UCSD-AML1 (cell line): ENCODE measurements around the gene SH3GL2.

Experiments used
- DNase-seq: peaks from one replicate; lab custom pipeline; 2025; ENCODE audit not compliant: unreplicated experiment; lab: John Stamatoyannopoulos, UW

Gene SH3GL2

GRCh38 chr9:17609312-17610005 lies 30.6 kb downstream of the SH3GL2 start:
- DNase-seq, result no peak

DNA sequence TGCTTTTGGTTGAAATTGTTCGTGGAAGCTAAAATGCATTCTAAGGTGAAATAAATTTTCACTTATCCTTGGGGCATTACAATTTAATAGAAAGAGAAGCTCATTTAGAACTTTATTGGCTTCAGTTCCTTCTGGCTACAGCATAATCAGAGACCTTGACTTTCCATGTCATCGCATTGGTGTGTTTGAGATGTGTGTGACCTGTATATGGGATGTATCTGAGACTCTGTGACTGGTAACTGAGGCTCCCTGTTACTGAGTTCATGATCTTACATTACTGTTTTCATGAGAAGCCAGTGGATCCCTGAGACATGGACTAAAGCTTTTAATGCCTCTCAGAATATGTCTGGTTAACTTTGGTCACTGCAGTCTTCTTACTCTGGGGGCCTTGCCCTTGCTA lies 32.5 kb downstream of the SH3GL2 start:
- no peak for DNase-seq

GRCh38 chr9:17611917-17612316 lies 33.1 kb downstream of the SH3GL2 start:
- no peak for DNase-seq

DNA sequence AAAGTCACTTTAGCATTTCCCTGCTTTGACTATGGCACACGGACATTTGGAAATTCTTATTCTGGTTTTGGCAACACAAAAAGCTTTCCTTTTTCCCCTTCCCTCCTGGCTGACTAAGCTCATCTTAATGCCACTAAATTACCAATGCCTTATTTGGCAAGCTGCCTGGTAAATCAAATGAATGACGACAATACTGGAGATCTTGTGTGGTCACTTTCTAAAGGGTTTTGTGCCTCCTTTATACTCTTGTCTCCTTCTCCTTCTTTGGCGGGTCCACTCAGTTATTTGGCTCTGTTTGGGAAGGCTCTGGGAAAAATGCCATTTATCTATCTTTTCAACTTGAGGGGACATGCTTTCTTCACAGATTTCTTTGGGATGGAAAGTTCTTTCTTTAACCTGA lies 34.9 kb downstream of the SH3GL2 start:
- no peak for DNase-seq

- no peak for DNase-seq
Measured at GRCh38 chr9:17614250-17614649, 35.4 kb downstream of the SH3GL2 start.

GRCh38 chr9:17614903-17615302 lies 36.0 kb downstream of the SH3GL2 start:
- DNase-seq, result no peak

DNA sequence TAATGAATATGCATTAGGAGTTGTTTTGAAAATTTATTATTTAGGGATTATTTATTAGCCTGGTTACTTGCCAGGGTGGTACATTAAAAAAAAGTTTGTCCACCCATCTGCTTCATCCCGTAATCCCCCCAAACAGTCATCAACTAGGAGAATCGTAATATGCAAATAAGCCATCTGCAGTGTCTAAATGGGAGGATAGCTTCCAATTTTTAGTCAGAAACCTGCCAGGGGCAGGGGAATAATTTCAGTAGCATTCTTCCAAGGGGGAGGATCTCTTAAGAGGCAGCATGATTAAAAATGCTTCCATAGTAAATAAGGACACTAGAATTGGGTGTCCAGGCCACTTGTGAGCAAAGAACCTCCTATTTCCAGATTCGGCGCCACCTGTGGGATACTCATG lies 43.3 kb downstream of the SH3GL2 start:
- DNase-seq, result no peak

DNA sequence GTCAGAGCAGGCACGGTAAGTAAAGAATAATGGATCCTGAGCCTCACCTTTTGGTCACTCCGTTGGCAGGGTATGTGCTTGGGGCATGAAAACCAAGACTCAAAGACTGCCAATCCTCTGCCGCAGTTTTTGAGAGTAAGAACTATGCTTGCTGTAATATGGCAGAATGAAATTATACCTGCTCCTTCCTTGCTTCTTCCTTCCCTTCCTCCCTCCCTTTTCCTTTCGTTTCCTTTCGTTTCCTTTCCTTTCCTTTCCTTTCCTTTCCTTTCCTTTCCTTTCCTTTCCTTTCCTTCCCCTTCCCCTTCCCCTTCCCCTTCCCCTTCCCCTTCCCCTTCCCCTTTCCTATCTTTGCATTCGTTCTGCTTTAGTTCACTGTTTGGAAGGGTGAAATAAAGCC lies 43.9 kb downstream of the SH3GL2 start:
- no peak for DNase-seq

GRCh38 chr9:17623965-17624364 lies 45.1 kb downstream of the SH3GL2 start:
- DNase-seq, result no peak

- DNase-seq, result no peak
Measured at GRCh38 chr9:17624571-17624970, 45.7 kb downstream of the SH3GL2 start.

- DNase-seq, result no peak
Measured at GRCh38 chr9:17625644-17626388, 47.0 kb downstream of the SH3GL2 start.

DNA sequence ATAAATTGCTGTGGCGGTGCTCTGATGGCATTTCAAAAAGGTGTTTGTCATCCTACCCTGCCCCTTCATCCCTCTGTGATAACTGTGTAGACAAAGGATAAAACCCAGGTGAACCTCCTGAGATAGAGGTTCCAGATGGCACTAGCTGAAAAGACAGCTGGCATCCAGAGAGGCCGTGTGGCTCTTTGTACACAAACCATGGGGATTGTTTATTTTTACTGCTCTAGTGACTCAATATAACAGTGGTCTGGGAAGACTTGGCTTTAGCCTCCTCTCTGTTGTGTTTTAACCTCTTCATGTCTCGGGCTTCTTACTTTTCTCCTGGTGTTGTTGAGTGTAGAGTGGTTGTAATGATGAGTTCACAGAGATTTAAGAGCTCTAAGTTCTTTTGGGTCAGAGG lies 48.8 kb downstream of the SH3GL2 start:
- DNase-seq, result no peak

DNA sequence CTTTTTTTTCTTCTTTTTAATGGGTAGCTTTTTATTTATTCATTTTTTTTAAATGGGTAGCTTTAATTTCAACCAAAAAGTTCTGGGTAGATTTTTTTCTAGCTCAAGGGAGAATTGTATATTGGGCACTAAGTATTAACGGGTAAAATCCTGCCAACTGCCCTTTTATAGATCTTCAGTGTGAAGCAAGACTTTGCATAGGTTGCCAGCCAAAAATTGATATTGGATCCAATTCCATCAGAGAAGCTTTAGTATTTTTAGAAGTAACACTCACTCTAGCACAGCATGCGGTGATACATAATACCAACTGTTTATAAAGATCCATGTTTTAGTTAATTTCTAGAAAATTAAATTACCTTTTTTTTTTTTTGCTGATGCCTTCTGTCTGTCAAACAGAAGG lies 49.8 kb downstream of the SH3GL2 start:
- no peak for DNase-seq

DNA sequence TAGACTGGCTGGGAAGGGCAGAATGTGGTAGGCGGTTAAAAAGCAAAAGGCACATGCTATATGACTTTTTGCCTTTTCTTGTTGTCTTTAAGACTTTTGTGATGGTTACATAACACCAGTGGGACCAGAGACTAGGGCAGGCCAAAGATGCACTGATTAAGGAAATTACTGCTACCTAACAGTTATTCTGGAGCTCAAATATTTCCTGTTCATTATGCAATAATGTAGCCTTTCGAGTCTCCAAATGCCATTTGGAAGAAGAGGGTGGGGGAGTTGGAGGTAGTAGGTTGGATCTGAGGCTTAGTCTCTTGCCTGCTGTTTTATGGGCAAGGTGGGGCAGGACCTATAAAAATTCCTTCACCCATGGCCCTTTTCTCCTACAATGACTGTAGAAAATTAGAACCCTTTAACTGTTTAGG lies 51.7 kb downstream of the SH3GL2 start:
- DNase-seq, result no peak

DNA sequence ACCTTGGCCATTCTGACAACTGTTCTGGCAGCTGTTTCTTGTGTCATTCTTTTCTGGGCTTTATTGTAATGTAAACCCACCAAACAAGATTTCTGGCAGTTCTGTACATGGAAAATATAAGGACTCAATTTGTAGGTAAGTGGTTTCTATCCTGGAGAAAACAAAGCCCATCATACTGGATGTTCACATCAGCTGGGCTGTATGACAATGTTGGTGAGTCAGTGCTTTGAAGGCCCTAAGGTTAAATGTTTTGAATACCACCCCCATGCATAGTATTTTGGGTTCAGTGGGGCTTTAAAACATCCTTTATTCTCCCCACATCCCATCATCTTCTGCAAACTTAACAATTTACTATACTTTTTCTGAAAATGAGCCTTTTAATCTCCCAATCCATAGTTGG lies 52.5 kb downstream of the SH3GL2 start:
- DNase-seq, result no peak

GRCh38 chr9:17632994-17633393 lies 54.1 kb downstream of the SH3GL2 start:
- no peak for DNase-seq

- no peak for DNase-seq
Measured at GRCh38 chr9:17635115-17635890, 56.4 kb downstream of the SH3GL2 start.

- no peak for DNase-seq
Measured at GRCh38 chr9:17636349-17636748, 57.5 kb downstream of the SH3GL2 start.

- no peak for DNase-seq
Measured at GRCh38 chr9:17636821-17637220, 58.0 kb downstream of the SH3GL2 start.

DNA sequence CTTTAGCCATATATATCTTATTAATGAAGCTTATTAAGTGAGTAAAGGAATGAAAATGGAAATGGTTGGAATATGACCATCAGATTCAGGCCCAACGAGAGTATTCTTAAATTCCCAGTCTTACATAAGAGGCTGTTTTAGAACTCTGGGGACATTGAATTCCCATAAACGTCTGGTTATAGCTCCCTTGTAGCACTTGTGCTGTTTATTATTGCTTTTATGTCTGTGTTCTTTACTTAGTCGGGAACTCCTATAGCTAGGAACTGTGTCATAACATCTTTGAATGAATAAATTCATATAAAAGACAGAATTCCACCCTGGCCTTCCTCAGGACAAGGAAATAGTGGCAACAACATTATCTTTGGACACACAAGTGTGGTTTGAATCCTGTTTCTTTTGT lies 58.4 kb downstream of the SH3GL2 start:
- no peak for DNase-seq

GRCh38 chr9:17648516-17648915 lies 69.7 kb downstream of the SH3GL2 start:
- DNase-seq, result no peak

- no peak for DNase-seq
Measured at GRCh38 chr9:17651725-17652124, 72.9 kb downstream of the SH3GL2 start.
